Superior temporal gyrus (tissue), 1 donor: ENCODE data around the gene PLVAP.

ENCODE experiments used
- DNase-seq: peaks from one replicate; pipeline ENCODE4 v3.0.0-alpha.2; 2016; ENCODE audit errors: extremely low spot score

The PLVAP gene

GRCh38 chr19:17334414-17335409 lies 42.4 kb downstream of the PLVAP start, which contains the start of gene ANO8:
TSS of gene ANO8 (minus strand) at chr19:17334855. CDS start at chr19:17334670, 185 bp downstream.
- DNase-seq = peak; percentile 97

- peak; percentile 29 for DNase-seq
Observed at GRCh38 chr19:17333611-17334413, 43.3 kb downstream of the PLVAP start.

DNA sequence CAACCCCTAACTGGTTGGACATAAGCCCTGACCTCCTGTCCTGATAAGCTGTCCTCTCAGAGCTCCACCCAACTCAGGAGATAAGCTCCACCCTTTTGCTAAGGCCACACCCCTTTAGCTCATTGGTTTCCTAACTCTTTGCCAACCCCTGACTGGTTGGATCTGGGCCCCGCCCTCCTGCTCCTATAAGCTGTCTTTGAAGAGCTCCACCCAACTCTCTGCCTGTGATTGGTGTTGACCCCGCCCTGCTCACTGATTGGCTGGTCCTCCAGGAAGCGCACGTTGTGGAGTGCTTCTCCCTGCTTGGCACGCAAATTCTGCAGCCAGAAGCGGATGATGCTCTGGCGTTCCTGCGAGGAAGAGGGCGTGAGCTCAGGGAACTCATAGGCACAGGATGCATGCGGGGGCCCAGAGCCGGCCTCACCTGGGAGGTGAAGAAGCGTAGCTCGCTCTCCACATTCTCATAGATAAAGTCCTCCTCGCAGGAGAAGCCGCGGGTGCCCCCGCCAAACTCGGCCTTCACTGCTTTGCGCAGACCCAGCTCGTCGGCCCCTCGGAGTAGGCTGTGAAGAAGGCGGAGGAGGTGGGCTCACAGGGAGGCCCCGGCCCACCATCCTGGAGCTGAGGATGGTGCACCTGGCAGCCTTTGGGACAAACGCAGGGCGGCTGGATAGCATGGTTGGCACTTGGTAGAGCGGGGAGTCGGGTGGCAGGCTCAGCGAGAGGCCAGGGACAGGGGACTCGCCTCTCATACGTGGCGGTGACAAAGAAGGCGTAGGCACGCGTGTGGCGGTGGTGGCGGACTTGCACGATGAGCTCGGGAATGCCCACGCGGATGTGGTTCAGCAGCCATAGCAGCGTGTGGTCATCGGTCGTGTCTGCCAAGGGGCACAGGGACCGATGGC lies 44.2 kb downstream of the PLVAP start:
- no peak for DNase-seq

- DNase-seq = no peak
Observed at GRCh38 chr19:17332360-17332676, 44.8 kb downstream of the PLVAP start.

DNA sequence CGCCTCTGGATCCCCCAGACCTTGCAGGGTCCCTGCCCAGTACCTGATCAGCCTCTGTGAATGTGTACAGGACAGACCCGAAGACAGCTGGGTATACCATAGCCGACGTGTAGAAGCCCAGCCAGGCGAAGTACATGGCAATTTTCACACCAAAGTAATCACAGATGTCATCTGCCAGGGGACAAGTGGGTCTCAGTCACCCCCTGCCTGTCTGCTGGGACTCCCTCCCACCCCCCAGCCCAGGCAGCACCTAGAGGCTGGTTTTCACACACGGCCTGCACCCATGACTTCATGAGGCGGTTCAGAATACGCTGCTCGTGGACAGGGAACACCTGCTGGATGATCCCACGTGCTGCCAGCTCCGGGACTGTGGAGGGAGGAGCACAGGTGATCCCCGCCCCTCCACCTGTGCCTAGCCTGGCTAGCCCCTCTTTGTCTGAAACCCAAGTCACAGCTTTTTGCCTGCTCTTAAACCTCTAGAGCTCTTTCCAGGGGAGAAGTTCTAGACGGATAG lies 46.0 kb downstream of the PLVAP start:
- no peak for DNase-seq

DNA sequence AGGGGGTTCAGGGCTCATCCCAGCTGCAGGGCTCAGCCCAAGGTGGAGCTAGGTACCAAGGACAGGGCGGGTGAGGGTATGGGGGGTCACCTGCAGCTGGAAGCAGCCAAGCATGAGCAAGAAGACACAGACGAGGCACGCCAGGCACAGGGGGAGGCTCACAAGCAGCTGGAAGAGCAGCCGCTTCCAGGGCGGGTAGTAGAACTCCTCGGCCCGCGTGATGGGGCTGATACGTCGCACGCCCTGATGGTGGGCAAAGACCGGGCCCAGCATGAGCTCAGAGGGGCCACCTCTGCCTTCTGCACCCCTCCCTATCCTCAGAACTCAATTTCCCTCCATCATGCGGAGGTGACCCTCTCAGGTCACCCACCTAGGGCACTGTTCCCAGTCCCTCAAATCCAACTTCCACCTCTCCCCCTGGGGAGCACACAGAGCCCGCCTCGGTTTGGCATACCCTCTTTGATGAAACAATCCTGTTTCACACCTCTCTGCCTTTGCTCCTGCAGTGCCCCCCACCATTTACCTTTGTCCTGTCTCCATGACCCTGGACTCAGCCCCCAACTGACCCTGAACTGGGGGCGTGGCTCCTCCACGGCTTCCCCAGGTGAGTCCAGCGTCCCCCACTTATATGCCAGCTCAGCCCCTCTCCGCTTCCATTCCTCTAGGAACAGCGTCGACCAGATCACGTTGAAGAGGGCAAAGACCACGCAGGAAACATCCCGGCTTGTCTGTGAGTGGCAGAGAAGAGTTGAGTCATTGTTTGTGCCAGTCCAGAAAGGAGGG lies 46.7 kb downstream of the PLVAP start:
- DNase-seq = no peak

GRCh38 chr19:17329366-17330261 lies 47.5 kb downstream of the PLVAP start:
- no peak for DNase-seq

DNA sequence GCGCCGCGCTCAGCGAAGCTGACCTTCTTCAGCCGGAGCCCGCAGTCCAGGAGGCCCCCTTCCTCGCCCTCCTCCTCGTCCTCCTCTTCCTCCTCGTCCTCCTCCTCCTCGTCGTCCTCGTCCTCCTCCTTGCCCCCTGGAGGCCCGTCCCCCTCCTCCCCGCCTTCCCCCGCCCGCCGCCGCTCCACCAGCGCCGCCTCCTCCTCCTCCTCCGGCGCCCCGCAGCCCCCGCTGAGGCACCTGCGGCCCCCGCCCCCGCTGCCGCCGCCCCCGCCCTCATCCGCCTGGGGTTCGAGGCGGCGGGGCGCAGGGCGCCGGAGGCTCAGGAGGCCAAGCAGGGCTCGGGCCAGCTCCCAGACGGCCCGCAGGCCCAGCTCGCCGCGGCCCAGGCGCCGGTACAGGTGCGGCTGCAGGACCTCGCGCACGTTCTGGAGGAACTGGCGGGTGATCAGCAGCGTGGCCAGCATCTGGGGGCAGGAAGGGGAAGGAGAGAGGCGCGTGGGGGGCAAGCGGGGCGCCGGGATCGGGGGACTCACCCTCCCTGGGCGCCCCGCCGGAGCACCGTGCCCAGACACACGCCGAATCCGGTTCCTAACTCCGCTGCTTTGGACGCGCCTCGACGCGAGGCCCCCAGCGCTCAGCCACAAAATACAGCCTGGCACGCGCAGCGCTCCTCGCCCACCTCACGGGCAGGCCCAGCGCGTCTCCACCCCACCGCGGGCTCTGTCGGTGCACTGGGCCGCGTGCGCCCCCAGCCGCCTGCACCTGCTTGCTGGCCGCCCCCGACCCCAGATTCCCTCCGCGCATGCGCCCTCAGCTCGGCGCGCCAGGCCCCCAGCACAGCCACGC lies 48.4 kb downstream of the PLVAP start:
- no peak for DNase-seq

- no peak for DNase-seq
Observed at GRCh38 chr19:17327654-17328516, 49.3 kb downstream of the PLVAP start.

GRCh38 chr19:17327068-17327653 lies 50.0 kb downstream of the PLVAP start:
- DNase-seq = no peak

DNA sequence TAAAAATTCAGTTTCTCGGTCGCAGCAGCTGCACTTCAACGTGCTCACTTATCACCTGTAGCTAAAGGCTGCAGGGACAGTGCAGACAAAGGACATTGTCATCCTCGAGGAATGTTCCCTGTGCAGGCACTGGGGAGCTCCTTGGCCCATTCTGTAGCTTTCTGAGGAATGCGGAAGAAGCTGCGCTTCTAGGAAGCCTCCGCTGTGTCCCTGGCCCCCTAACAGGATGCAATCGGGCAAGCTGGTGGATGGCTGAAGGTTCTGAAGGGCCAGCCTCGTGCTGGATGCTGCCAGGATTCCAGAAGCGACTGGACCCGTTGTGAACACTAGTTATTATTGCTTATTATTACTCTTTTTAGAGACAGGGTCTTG lies 50.6 kb downstream of the PLVAP start:
- DNase-seq = no peak

DNA sequence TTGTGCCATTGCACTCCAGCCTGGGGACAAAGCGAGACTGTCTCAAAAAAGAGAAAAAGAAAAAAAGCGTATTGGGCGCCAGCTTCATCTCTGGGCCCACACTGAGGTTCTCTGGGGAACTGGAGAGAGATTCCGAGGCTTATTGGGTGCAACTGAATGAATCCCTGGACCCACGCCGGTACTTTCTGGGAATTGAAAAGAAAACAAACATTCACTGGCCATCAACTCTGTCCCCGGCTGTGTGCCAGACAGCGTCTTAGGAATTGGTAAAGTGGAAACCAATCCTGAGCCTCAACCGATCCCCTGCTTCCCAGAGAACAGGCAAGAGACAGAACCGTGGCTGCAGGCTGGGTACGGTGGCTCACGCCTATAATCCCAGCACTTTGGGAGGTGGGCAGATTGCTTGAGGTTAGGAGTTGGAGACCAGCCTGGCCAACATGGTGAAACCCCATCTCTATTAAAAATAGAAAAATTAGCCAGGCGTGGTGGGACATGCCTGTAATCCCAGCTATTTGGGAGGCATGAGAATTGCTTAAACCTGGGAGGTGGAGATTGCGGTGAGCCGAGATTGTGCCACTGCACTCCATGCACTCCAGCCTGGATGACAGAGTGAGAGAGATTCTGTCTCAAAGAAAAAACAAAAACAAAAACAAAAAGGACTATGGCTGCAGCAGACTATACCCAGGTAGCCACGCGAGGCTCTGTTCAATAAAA lies 51.1 kb downstream of the PLVAP start:
- DNase-seq = peak; percentile 56

- DNase-seq = no peak
Observed at GRCh38 chr19:17325133-17325532, 52.0 kb downstream of the PLVAP start.

GRCh38 chr19:17324357-17325114 lies 52.6 kb downstream of the PLVAP start:
- DNase-seq = no peak

- no peak for DNase-seq
Observed at GRCh38 chr19:17323964-17324332, 53.2 kb downstream of the PLVAP start.
